Esophagus squamous epithelium (tissue), 5 donors: Measurements from ENCODE around the gene CREBRF. TPM values are rescaled to one million over a fixed set of nuclear protein-coding genes. Genes with fewer than 3 reads are reported as not detected.
A peak's percentile ranks its signal among the peaks of the same experiment; 100 is the strongest.

Source experiments
- DNase-seq: peaks from one replicate; lab custom pipeline; 2025; lab: John Stamatoyannopoulos, UW
- H3K27ac ChIP-seq, 4 donors: fragments of 200-600 bp; sonication (generic); one replicate each; pipeline ENCODE4 v1.5.1; 2016 to 2019; ENCODE audit warnings: mild to moderate bottlenecking in 1 of 4
- H3K27me3 ChIP-seq, 4 donors: fragments of 200-600 bp; sonication (generic); 1 replicate in 3 of 4; 2 replicates in 1 of 4; pipeline versions ENCODE4 v1.5.1 to v1.6.0; 2017 to 2021; ENCODE audit warnings: antibody characterized with exemption in 1 of 4
- H3K36me3 ChIP-seq, 3 donors: fragments of 200-600 bp; sonication (generic); one replicate each; pipeline ENCODE4 v1.5.1; 2016 to 2019
- H3K4me1 ChIP-seq, 3 donors: fragments of 200-600 bp; sonication (generic); one replicate each; pipeline ENCODE4 v1.5.1; 2017 to 2019
- H3K4me3 ChIP-seq, 4 donors: fragments of 200-600 bp; sonication (generic); 1 replicate in 3 of 4; 2 replicates in 1 of 4; pipeline ENCODE4 v1.5.1; 2016 to 2019; ENCODE audit warnings: mild to moderate bottlenecking in 2 of 4, moderate library complexity in 1 of 4
- H3K9me3 ChIP-seq, 3 donors: fragments of 200-600 bp; sonication (generic); one replicate each; pipeline ENCODE4 v1.5.1; 2016 to 2019
- CTCF ChIP-seq, 6 experiments: fragments of 450-650 bp in 4 of 6; fragments of 200-600 bp in 2 of 6; sonication (generic) in 2 of 6; IDR thresholded peaks; one replicate each; pipeline ENCODE4 v1.5.1; 2016 to 2019; ENCODE audit warnings: antibody characterized with exemption in 6 of 6, mild to moderate bottlenecking in 4 of 6, moderate library complexity in 4 of 6
- POLR2A ChIP-seq, 4 donors: fragments of 450-650 bp; IDR thresholded peaks; one replicate each; pipeline ENCODE4 v1.6.1; 2017; ENCODE audit warnings: antibody characterized with exemption in 4 of 4, mild to moderate bottlenecking in 4 of 4, moderate library complexity in 3 of 4
- WGBS, 2 donors: methylation state at CpG; one replicate each; pipeline ENCODE4 v1.1.5; 2018; 5-methylcytosine and 5-hydroxymethylcytosine counted together
- intact Hi-C: fragments of 100-400 bp; cut with DNase I; formaldehyde crosslinking; loops from one replicate; pipeline ENCODE4 v1.15.0; 2022
- total RNA-seq, 4 donors: library from RNA; depleted of rRNA; stranded (reverse); fragments of >200 nt; gene quantifications; one replicate each; pipeline ENCODE4 v1.1.0, GENCODE V29; 2016
- donor health status: DM: yes; HTN: yes; CAD: no.

The CREBRF gene
- total RNA-seq, 4 donors from 2014 or later, result 2.7 to 28.4 (median 7.9) TPM

GRCh38 chr5:173051746-173052145 lies 4.4 kb upstream of the CREBRF start:
- intact Hi-C loops, result no loop called here

GRCh38 chr5:173053041-173053440 lies 3.1 kb upstream of the CREBRF start:
- WGBS, 2 donors, result 63 to 78% methylated on average over 3 of the region's 3 CpGs
- no peaks in the 10 kb centered on the region for H3K9me3 ChIP-seq
- peaks cover under 1 to 21% (median 9%) of the 10 kb centered on the region in 3 donors for H3K4me1 ChIP-seq
- TF ChIP-seq POLR2A (IDR thresholded peaks at IDR 0.05) (no peak), CTCF (IDR thresholded peaks at IDR 0.05) (no peak)
- H3K4me3 ChIP-seq, result no peak overlapping the region
- H3K27me3 ChIP-seq, result no peaks in the 10 kb centered on the region
- no peak overlapping the region for H3K27ac ChIP-seq
- intact Hi-C loops, result no loop called here
- no peaks in the 10 kb centered on the region for H3K36me3 ChIP-seq
- DNase-seq, result no peak

More at GRCh38 chr5:173051746-173052145, 4.4 kb upstream of the CREBRF start:
- Histone ChIP-seq H3K27me3 (no peaks in the 10 kb centered on the region), H3K9me3 (no peaks in the 10 kb centered on the region), H3K4me3 (no peak overlapping the region), H3K27ac (no peak overlapping the region), H3K36me3 (no peaks in the 10 kb centered on the region), H3K4me1 (peaks cover 0 to 13% (median 6%) of the 10 kb centered on the region in 3 donors)
- WGBS, 2 donors, result 67 to 73% methylated on average over 5 of the region's 5 CpGs
- no peak for TF ChIP-seq CTCF (IDR thresholded peaks at IDR 0.05)
- TF ChIP-seq POLR2A (IDR thresholded peaks at IDR 0.05), result no peak
- no peak for DNase-seq

- H3K27me3 ChIP-seq, result no peaks in the 10 kb centered on the region
- 24 to 26% methylated on average over 10 of the region's 10 CpGs for WGBS, 2 donors
- intact Hi-C loops, result no loop called here
- no peaks in the 10 kb centered on the region for H3K9me3 ChIP-seq
- peak overlapping the region; percentile 91 to 100 (median 100) for H3K4me3 ChIP-seq
- no peak for DNase-seq
- H3K27ac ChIP-seq, result peak overlapping the region in 3 of 4 donors; percentile 99 to 100 (median 99)
- TF ChIP-seq CTCF (IDR thresholded peaks at IDR 0.05) (no peak), POLR2A (IDR thresholded peaks at IDR 0.05) (no peak)
- H3K4me1 ChIP-seq, result peaks cover 4 to 42% (median 26%) of the 10 kb centered on the region in 3 donors
- no peaks in the 10 kb centered on the region for H3K36me3 ChIP-seq
Measured at GRCh38 chr5:173055042-173055721, 970 bp upstream of the CREBRF start.

- no peaks in the 10 kb centered on the region for H3K36me3 ChIP-seq
- TF ChIP-seq CTCF (IDR thresholded peaks at IDR 0.05), result no peak
- no peak for TF ChIP-seq POLR2A (IDR thresholded peaks at IDR 0.05)
- peak overlapping the region; percentile 91 to 100 (median 100) for H3K4me3 ChIP-seq
- WGBS, 2 donors, result 0 to 1% methylated on average over 11 of the region's 11 CpGs
- H3K9me3 ChIP-seq, result no peaks in the 10 kb centered on the region
- peaks cover 4 to 45% (median 30%) of the 10 kb centered on the region in 3 donors for H3K4me1 ChIP-seq
- intact Hi-C loops, result no loop called here
- no peak for DNase-seq
- no peaks in the 10 kb centered on the region for H3K27me3 ChIP-seq
- H3K27ac ChIP-seq, result peak overlapping the region; percentile 98 to 100 (median 99)
Measured at GRCh38 chr5:173055722-173055982, 500 bp upstream of the CREBRF start.

GRCh38 chr5:173056783-173057061 lies 570 bp downstream of the CREBRF start:
- 0% methylated on average over 1 of the region's 27 CpGs; no CpG with 5 or more reads in 1 of the 2 donors for WGBS, 2 donors
- no peak for DNase-seq
- no peaks in the 10 kb centered on the region for H3K9me3 ChIP-seq
- peak overlapping the region; percentile 91 to 100 (median 100) for H3K4me3 ChIP-seq
- H3K4me1 ChIP-seq, result peaks cover 4 to 53% (median 31%) of the 10 kb centered on the region in 3 donors
- H3K36me3 ChIP-seq, result peaks cover 0 to 3% (median 0%) of the 10 kb centered on the region in 3 donors
- intact Hi-C loops, result no loop called here
- TF ChIP-seq CTCF (IDR thresholded peaks at IDR 0.05) (no peak), POLR2A (IDR thresholded peaks at IDR 0.05) (no peak)
- H3K27me3 ChIP-seq, result no peaks in the 10 kb centered on the region
- H3K27ac ChIP-seq, result peak overlapping the region; percentile 98 to 100 (median 99)
